Natural killer cell (primary cell): Measurements from ENCODE around the gene PCYT2. TPM values are rescaled to one million over a fixed set of nuclear protein-coding genes. Genes with fewer than 3 reads are reported as not detected.

ENCODE experiments used
- ATAC-seq, 3 donors: fragments of 150-1000 bp in 2 of 3; fragments of 200-7000 bp in 1 of 3; cut with Tn5 transposase; 1 replicate in 1 of 3; 2 replicates in 2 of 3; pipeline ENCODE4 v1.10.0; 2021; ENCODE audit warnings: mild to moderate bottlenecking in 2 of 3, moderate library complexity in 2 of 3
- DNase-seq, 2 donors: peaks; one replicate each; pipeline versions ENCODE4 v3.0.0 to v3.0.0-alpha.2; 2013 to 2021; ENCODE audit warnings: mixed read lengths in 1 of 2
- H3K27ac ChIP-seq: one replicate; pipeline ENCODE4 v1.5.1; 2013; ENCODE audit warnings: mild to moderate bottlenecking, low read length
- H3K27me3 ChIP-seq: one replicate; pipeline ENCODE4 v1.6.1; 2013; ENCODE audit warnings: low read length; ENCODE audit not compliant: control insufficient read depth, insufficient read depth
- H3K36me3 ChIP-seq: one replicate; pipeline ENCODE4 v1.6.1; 2013; ENCODE audit warnings: low read length; ENCODE audit not compliant: control insufficient read depth, insufficient read depth
- H3K4me1 ChIP-seq: one replicate; pipeline ENCODE4 v1.6.1; 2013; ENCODE audit warnings: low read length; ENCODE audit not compliant: control insufficient read depth, insufficient read depth
- H3K4me3 ChIP-seq: one replicate; pipeline ENCODE4 v1.5.1; 2013; ENCODE audit warnings: low read length
- H3K9me3 ChIP-seq: one replicate; pipeline ENCODE4 v1.6.1; 2013; ENCODE audit warnings: low read length; ENCODE audit not compliant: control insufficient read depth, insufficient read depth
- H3K27ac Mint-ChIP-seq, 2 donors: one replicate each; pipeline ENCODE4 v1.8.0; 2022; ENCODE audit warnings: mild to moderate bottlenecking in 2 of 2, mixed read lengths in 2 of 2, moderate library complexity in 1 of 2
- H3K27me3 Mint-ChIP-seq, 2 donors: one replicate each; pipeline ENCODE4 v1.8.0; 2022; ENCODE audit warnings: low read depth in 2 of 2, mixed read lengths in 2 of 2
- H3K36me3 Mint-ChIP-seq: one replicate; pipeline ENCODE4 v1.8.0; 2022; ENCODE audit warnings: mixed read lengths
- H3K4me1 Mint-ChIP-seq, 2 donors: one replicate each; pipeline ENCODE4 v1.8.0; 2022; ENCODE audit warnings: mixed read lengths in 2 of 2
- H3K4me3 Mint-ChIP-seq: one replicate; pipeline ENCODE4 v1.8.0; 2022; ENCODE audit warnings: mild to moderate bottlenecking, moderate library complexity, mixed read lengths
- H3K9me3 Mint-ChIP-seq, 2 donors: one replicate each; pipeline ENCODE4 v1.8.0; 2022; ENCODE audit warnings: mixed read lengths in 2 of 2
- CTCF ChIP-seq: fragments of 200-600 bp; IDR thresholded peaks from one replicate; pipeline ENCODE4 v1.8.0; 2022; ENCODE audit warnings: antibody characterized with exemption
- WGBS: methylation state at CpG from one replicate; pipeline ENCODE4 v1.1.7; 2013; ENCODE audit warnings: missing lambda C conversion rate; ENCODE audit not compliant: insufficient coverage; 5-methylcytosine and 5-hydroxymethylcytosine counted together
- intact Hi-C: fragments of 100-400 bp; cut with micrococcal nuclease; formaldehyde crosslinking; loops from one replicate; pipeline ENCODE4 v1.14.2; 2022
- total RNA-seq, 4 donors: library from RNA; stranded (reverse); fragments of 120-200 nt in 1 of 4; gene quantifications; one replicate each; pipeline versions ENCODE4 v1.2.3 to v1.2.4, GENCODE V29; 2013 to 2022

Gene PCYT2
- total RNA-seq, 3 donors from 2014 or later (not counting 1 experiment from before 2014, with no cell fraction given), result 30.6 to 34.4 (median 34.2) TPM

DNA sequence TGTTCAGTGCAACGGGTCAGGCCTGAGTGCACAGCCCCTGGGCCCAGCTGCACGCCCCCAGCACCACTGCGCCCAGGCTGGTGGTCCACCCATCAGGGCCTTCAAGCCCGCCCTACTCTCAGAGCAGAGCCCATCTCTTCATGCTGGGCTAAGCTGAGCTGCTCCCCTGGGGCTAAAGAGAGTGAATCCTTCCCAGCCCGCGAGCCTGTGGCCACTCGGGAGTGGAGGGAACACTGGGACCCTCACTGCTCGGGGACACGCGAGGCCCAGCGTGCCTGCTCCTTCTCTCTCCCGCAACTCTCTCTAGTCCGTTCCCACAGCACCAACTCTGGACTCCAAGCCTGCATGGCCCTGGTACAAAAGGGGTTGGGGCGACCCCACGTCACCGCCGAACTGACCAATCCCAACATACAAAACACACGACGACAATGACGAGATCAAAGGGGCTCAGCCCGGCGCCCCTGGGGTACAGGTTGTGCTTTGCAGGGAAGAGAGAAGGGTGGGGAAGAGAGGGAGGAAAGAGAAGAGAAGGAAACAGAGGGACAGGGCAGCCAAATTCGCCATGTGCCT lies 10.9 kb upstream of the PCYT2 start:
- H3K9me3 ChIP-seq, result no peaks in the 10 kb centered on the region
- H3K4me3 ChIP-seq, result no peak overlapping the region
- no peaks in the 10 kb centered on the region for H3K27me3 ChIP-seq
- H3K9me3 Mint-ChIP-seq, result no peaks in the 10 kb centered on the region
- peaks cover 0 to 3% of the 10 kb centered on the region in 2 donors for H3K27me3 Mint-ChIP-seq
- ATAC-seq (no peak), DNase-seq (no peak)
- no peak overlapping the region for H3K27ac Mint-ChIP-seq
- peaks cover 14 to 34% of the 10 kb centered on the region in 2 donors for H3K4me1 Mint-ChIP-seq
- peaks cover 52% of the 10 kb centered on the region for H3K4me1 ChIP-seq
- H3K36me3 ChIP-seq, result peaks cover 6% of the 10 kb centered on the region
- no peaks in the 10 kb centered on the region for H3K36me3 Mint-ChIP-seq
- 96% methylated on average over 22 of the region's 23 CpGs for WGBS
- H3K4me3 Mint-ChIP-seq, result no peak overlapping the region
- no peak for TF ChIP-seq CTCF
- intact Hi-C loops, result no loop called here
- H3K27ac ChIP-seq, result no peak overlapping the region

DNA sequence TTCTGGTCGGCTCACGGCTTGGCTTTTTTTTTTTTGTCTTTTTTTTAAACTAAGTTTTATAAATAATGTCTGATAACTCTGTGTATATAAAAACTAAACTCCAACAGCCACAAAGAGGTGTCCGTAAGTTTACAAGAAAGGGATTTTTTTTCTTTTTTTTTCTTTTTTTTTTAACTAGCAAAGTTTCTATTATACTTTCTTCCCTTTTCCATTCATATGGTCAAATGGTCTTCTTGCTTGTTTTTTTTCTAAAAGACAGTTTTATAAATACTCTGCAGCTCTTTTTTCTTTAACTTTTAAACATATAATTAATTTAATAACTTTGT lies 10.3 kb upstream of the PCYT2 start:
- Histone ChIP-seq H3K36me3 (peaks cover 6% of the 10 kb centered on the region), H3K27me3 (no peaks in the 10 kb centered on the region), H3K4me1 (peaks cover 54% of the 10 kb centered on the region), H3K27ac (no peak overlapping the region), H3K9me3 (no peaks in the 10 kb centered on the region), H3K4me3 (no peak overlapping the region)
- ATAC-seq (no peak), DNase-seq (no peak)
- H3K4me3 Mint-ChIP-seq, result no peak overlapping the region
- peaks cover 0 to 3% of the 10 kb centered on the region in 2 donors for H3K27me3 Mint-ChIP-seq
- intact Hi-C loops, result no loop called here
- no peak for TF ChIP-seq CTCF
- H3K4me1 Mint-ChIP-seq, result peaks cover 17 to 38% of the 10 kb centered on the region in 2 donors
- no CpG with 5 or more reads among the region's 3 CpGs for WGBS
- no peaks in the 10 kb centered on the region for H3K9me3 Mint-ChIP-seq
- no peak overlapping the region for H3K27ac Mint-ChIP-seq
- H3K36me3 Mint-ChIP-seq, result no peaks in the 10 kb centered on the region

GRCh38 chr17:81920612-81921536 lies 9.7 kb upstream of the PCYT2 start:
- ATAC-seq (no peak), DNase-seq (no peak)
- intact Hi-C loops, result no loop called here
- no peaks in the 10 kb centered on the region for H3K9me3 ChIP-seq
- H3K27me3 ChIP-seq, result no peaks in the 10 kb centered on the region
- no peak for TF ChIP-seq CTCF
- H3K36me3 ChIP-seq, result peaks cover 6% of the 10 kb centered on the region
- H3K27ac ChIP-seq, result no peak overlapping the region
- WGBS, result 93% methylated on average over 33 of the region's 33 CpGs
- H3K4me3 ChIP-seq, result no peak overlapping the region
- H3K4me1 Mint-ChIP-seq, result peaks cover 19 to 37% of the 10 kb centered on the region in 2 donors
- H3K4me3 Mint-ChIP-seq, result peak overlapping the region; percentile 5
- H3K27ac Mint-ChIP-seq, result peak overlapping the region in 1 of 2 donors; percentile 42
- peaks cover 0 to 3% of the 10 kb centered on the region in 2 donors for H3K27me3 Mint-ChIP-seq
- no peaks in the 10 kb centered on the region for H3K9me3 Mint-ChIP-seq
- peaks cover 52% of the 10 kb centered on the region for H3K4me1 ChIP-seq
- no peaks in the 10 kb centered on the region for H3K36me3 Mint-ChIP-seq
